Tibial nerve (tissue), 4 donors: ENCODE data around the gene C10orf62.
"Not testable (repeated sequence)": the region's sequence is repeated elsewhere in the genome, so short reads cannot be mapped to it uniquely, and the experiment has no call there.

Experiments
- EP300 ChIP-seq, 2 donors: sonication (generic); formaldehyde crosslinking; IDR thresholded peaks; one replicate each; pipeline ENCODE4 v1.6.1; 2017; ENCODE audit warnings: antibody characterized with exemption in 2 of 2, mild to moderate bottlenecking in 1 of 2
- TF ChIP-seq, protein P1 (sequence below), 5 experiments: fragments of 200-600 bp in 3 of 5; fragments of 450-650 bp in 2 of 5; sonication (generic) in 3 of 5; IDR thresholded peaks; one replicate each; pipeline ENCODE4 v1.5.1; 2016 to 2019; ENCODE audit warnings: antibody characterized with exemption in 5 of 5, mild to moderate bottlenecking in 3 of 5, moderate library complexity in 2 of 5

DNA sequence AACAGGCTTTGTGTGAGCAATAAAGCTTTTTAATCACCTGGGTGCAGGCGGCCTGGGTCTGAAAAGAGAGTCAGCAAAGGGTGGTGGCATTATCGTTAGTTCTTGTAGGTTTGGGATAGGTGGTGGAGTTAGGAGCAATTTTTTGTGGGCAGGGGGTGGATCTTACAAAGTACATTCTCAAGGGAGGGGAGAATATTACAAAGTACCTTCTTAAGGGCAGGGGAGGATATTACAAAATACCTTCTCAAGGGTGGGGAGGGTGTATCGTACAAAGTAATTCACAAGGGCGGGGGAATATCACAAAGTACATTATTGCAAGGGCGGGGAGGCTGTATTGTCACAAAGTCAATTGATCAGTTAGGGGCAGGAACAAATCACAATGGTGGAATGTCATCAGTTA lies 27.2 kb upstream of the C10orf62 start:
- TF ChIP-seq, protein P1, sequence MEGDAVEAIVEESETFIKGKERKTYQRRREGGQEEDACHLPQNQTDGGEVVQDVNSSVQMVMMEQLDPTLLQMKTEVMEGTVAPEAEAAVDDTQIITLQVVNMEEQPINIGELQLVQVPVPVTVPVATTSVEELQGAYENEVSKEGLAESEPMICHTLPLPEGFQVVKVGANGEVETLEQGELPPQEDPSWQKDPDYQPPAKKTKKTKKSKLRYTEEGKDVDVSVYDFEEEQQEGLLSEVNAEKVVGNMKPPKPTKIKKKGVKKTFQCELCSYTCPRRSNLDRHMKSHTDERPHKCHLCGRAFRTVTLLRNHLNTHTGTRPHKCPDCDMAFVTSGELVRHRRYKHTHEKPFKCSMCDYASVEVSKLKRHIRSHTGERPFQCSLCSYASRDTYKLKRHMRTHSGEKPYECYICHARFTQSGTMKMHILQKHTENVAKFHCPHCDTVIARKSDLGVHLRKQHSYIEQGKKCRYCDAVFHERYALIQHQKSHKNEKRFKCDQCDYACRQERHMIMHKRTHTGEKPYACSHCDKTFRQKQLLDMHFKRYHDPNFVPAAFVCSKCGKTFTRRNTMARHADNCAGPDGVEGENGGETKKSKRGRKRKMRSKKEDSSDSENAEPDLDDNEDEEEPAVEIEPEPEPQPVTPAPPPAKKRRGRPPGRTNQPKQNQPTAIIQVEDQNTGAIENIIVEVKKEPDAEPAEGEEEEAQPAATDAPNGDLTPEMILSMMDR (IDR thresholded peaks at IDR 0.05) = not testable (repeated sequence)
- not testable (repeated sequence) for TF ChIP-seq EP300 (IDR thresholded peaks at IDR 0.05)
